GM12878 (cell line): Measurements from ENCODE around the gene FAR1. TPM values are rescaled to one million over a fixed set of nuclear protein-coding genes. Genes with fewer than 3 reads are reported as not detected.

Experiments
- ATAC-seq: fragments of 200-7000 bp; cut with Tn5 transposase; 3 replicates; pipeline ENCODE4 v1.9.1; 2020; ENCODE audit warnings: mild to moderate bottlenecking, moderate library complexity
- BruUV-seq: library from RNA; stranded (reverse); fragments of 400-500 nt; replicated peaks from 2 replicates; lab custom pipeline; 2021; lab: Mats Ljungman, UMichigan
- CTCF ChIA-PET: fragments of 300-600 bp; sonication (Branson Sonifier 250); formaldehyde crosslinking; extraction: SDS; loops from one replicate; lab custom pipeline; 2021; ENCODE audit warnings: inconsistent platforms; lab: Yijun Ruan, JAX
- POLR2A ChIA-PET: fragments of 350-600 bp; formaldehyde crosslinking; extraction: SDS; loops from one replicate; lab custom pipeline; 2021; ENCODE audit warnings: inconsistent platforms; lab: Charles Lee
- RAD21 ChIA-PET: fragments of 300-600 bp; sonication (Branson Sonifier 250); formaldehyde crosslinking; loops from one replicate; lab custom pipeline; 2023; ENCODE audit warnings: antibody characterized with exemption; ENCODE audit not compliant: unreplicated experiment; lab: Charles Lee
- SMC1A ChIA-PET: fragments of 300-600 bp; sonication (Branson Sonifier 250); formaldehyde crosslinking; loops from one replicate; lab custom pipeline; 2023; ENCODE audit not compliant: unreplicated experiment, uncharacterized antibody; lab: Charles Lee
- DNase-seq: peaks from one replicate; pipeline ENCODE4 v3.0.0-alpha.2; 2011; ENCODE audit warnings: low read depth, low spot score
- FAIRE-seq: peaks from 3 replicates; lab custom pipeline; 2011; peaks lifted over from hg19 to GRCh38; lab: Jason Lieb, UNC
- H2AFZ ChIP-seq: 2 replicates; pipeline ENCODE4 v1.6.0; 2011; ENCODE audit warnings: low read depth, low read length, control low read depth; ENCODE audit not compliant: control insufficient read depth
- H3K27ac ChIP-seq: 2 replicates; pipeline ENCODE4 v1.5.1; 2011; ENCODE audit warnings: control low read depth; ENCODE audit not compliant: control insufficient read depth, insufficient read depth
- H3K27me3 ChIP-seq, 2 experiments: replicated peaks in 1 of 2; 2 replicates each; pipeline versions ENCODE4 v1.6.0 to v1.6.1; 2011; ENCODE audit warnings: low read length in 1 of 2; ENCODE audit not compliant: control insufficient read depth in 2 of 2, insufficient read depth in 2 of 2
- H3K36me3 ChIP-seq, 2 experiments: 2 replicates each; pipeline ENCODE4 v1.5.1; 2011; ENCODE audit warnings: low read length in 1 of 2; ENCODE audit not compliant: control insufficient read depth in 2 of 2, insufficient read depth in 2 of 2
- H3K4me1 ChIP-seq: 2 replicates; pipeline ENCODE4 v1.6.1; 2011; ENCODE audit warnings: mild to moderate bottlenecking, low read length, moderate library complexity, mixed read lengths; ENCODE audit not compliant: control insufficient read depth, insufficient read depth
- H3K4me2 ChIP-seq: 2 replicates; pipeline ENCODE4 v1.6.0; 2011; ENCODE audit warnings: control low read depth; ENCODE audit not compliant: control insufficient read depth, insufficient read depth
- H3K4me3 ChIP-seq: fragments of 200-600 bp; sonication (generic); 2 replicates; pipeline ENCODE4 v1.5.1; 2016
- H3K79me2 ChIP-seq: 2 replicates; pipeline ENCODE4 v1.6.0; 2011; ENCODE audit warnings: low read length; ENCODE audit not compliant: control insufficient read depth, insufficient read depth
- H3K9ac ChIP-seq: 2 replicates; pipeline ENCODE4 v1.8.0; 2011; ENCODE audit warnings: low read length, control low read depth, mixed read lengths; ENCODE audit not compliant: control insufficient read depth, insufficient read depth
- H3K9me3 ChIP-seq: replicated peaks from 3 replicates; pipeline ENCODE4 v1.5.1; 2011; ENCODE audit warnings: mild to moderate bottlenecking, low read length; ENCODE audit not compliant: control insufficient read depth, insufficient read depth
- H4K20me1 ChIP-seq: 2 replicates; pipeline ENCODE4 v1.6.0; 2011; ENCODE audit not compliant: control insufficient read depth, insufficient read depth
- BMI1 ChIP-seq: fragments of 450-650 bp; IDR thresholded peaks from 2 replicates; pipeline ENCODE4 v1.6.1; 2016; ENCODE audit warnings: mild to moderate bottlenecking, moderate library complexity, borderline replicate concordance
- CBX3 ChIP-seq: fragments of 200-600 bp; sonication (generic); IDR thresholded peaks from 2 replicates; pipeline ENCODE4 v1.6.1; 2016; ENCODE audit warnings: low read depth, borderline replicate concordance
- FOXM1 ChIP-seq: IDR thresholded peaks from 2 replicates; pipeline ENCODE4 v1.6.1; 2012; ENCODE audit warnings: low read depth, mild to moderate bottlenecking, inconsistent platforms, low read length, moderate library complexity
- HCFC1 ChIP-seq: fragments of 150-350 bp; IDR thresholded peaks from 2 replicates; pipeline ENCODE4 v1.6.1; 2014; ENCODE audit warnings: low read length
- HDAC2 ChIP-seq: fragments of 200-600 bp; sonication (generic); IDR thresholded peaks from 2 replicates; pipeline ENCODE4 v1.6.1; 2017
- MEF2B ChIP-seq: fragments of 450-650 bp; IDR thresholded peaks from 2 replicates; pipeline ENCODE4 v1.6.1; 2018; ENCODE audit warnings: mild to moderate bottlenecking, moderate library complexity; ENCODE audit not compliant: partially characterized antibody, poor library complexity, severe bottlenecking
- NBN ChIP-seq: fragments of 450-650 bp; IDR thresholded peaks from 2 replicates; pipeline ENCODE4 v1.6.1; 2016
- NR2C2 ChIP-seq: IDR thresholded peaks from 2 replicates; pipeline ENCODE4 v1.6.1; 2011; ENCODE audit warnings: borderline replicate concordance, low read depth; ENCODE audit not compliant: control insufficient read depth, insufficient read length
- PBX3 ChIP-seq: IDR thresholded peaks from 2 replicates; pipeline ENCODE4 v1.6.1; 2011; ENCODE audit warnings: mild to moderate bottlenecking, low read depth, low read length, moderate library complexity; ENCODE audit not compliant: insufficient replicate concordance
- PRDM15 ChIP-seq: fragments of 450-650 bp; formaldehyde crosslinking; IDR thresholded peaks from 2 replicates; pipeline ENCODE4 v1.4.0; 2020; ENCODE audit warnings: mild to moderate bottlenecking, moderate library complexity
- WGBS: methylation state at CpG from one replicate; pipeline ENCODE4 v1.1.6; 2016; ENCODE audit warnings: low lambda C conversion rate; ENCODE audit not compliant: insufficient replicate concordance, insufficient coverage; ENCODE audit errors: missing lambda C conversion rate; 5-methylcytosine and 5-hydroxymethylcytosine counted together
- in situ Hi-C: fragments of 300-500 bp; cut with MboI; formaldehyde crosslinking; loops from 9 replicates; pipeline ENCODE4 v1.14.3; 2018; ENCODE audit warnings: mixed read lengths
- intact Hi-C: fragments of 100-400 bp; cut with micrococcal nuclease; formaldehyde crosslinking; loops from one replicate; pipeline ENCODE4 v1.14.2; 2022; ENCODE audit not compliant: unreplicated experiment
- polyA plus RNA-seq, 11 experiments: library from polyadenylated mRNA; depleted of rRNA in 4 of 11; unstranded in 6 of 11; stranded (reverse) in 5 of 11; fragments of >200 nt; fragmentation: Nextera tagmentation in 4 of 11; fragmentation: Illumina TruSeq in 1 of 11; extraction: Ambion mirVana in 4 of 11; extraction: Trizol in 1 of 11; gene quantifications; 1 replicate in 1 of 11; 2 replicates in 10 of 11; pipeline versions ENCODE4 v1.2.1 to v1.2.3, GENCODE V29; 2011 to 2016; ENCODE audit warnings: inconsistent platforms in 2 of 11, missing spikeins in 2 of 11, low read depth in 1 of 11
- total RNA-seq, 4 experiments: library from RNA; depleted of rRNA in 3 of 4; stranded (reverse); fragments of >200 nt in 3 of 4; fragmentation: Illumina TruSeq in 1 of 4; extraction: Trizol in 1 of 4; gene quantifications; 2 replicates each; pipeline versions ENCODE4 v1.2.1 to v1.2.3, GENCODE V29; 2013 to 2021
- TF ChIP-seq, protein P1 (sequence below): fragments of 450-650 bp; IDR thresholded peaks from 2 replicates; pipeline ENCODE4 v1.6.1; 2017; ENCODE audit warnings: mild to moderate bottlenecking

Gene FAR1
- total and polyA plus RNA-seq, 10 of the 15 experiments (the other 5 are each of a cell fraction or from before 2014, with no cell fraction given) = 10.1 to 73.9 (median 30.8) TPM

DNA sequence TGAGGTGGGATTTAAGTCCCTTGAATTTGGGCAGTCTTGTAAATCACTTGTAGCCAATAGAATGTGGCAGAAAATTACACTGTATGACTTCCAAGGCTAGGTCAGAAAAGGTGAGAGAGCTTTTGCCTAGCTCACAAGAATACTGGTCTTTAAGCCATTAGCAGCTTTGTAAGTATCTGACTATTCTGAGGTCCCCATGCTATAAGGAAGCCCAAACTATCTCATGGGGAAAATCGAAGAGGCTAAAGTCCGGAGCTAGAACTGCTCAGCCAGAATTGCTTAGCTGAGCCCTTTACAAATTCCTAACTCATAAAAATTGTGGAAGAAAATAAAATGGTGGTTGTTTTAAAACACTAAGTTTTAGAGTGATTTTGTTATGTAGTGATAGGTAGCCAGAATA lies 13.0 kb downstream of the FAR1 start:
- ATAC-seq = no peak

More for the DNA sequence above, 13.0 kb downstream of the FAR1 start:
- no peak overlapping the region for H3K27ac ChIP-seq
- no peak overlapping the region for H3K4me2 ChIP-seq
- BruUV-seq = no TSS peak
- intact Hi-C loops = no loop called here
- peaks cover 79% of the 10 kb centered on the region for H3K79me2 ChIP-seq
- no peak overlapping the region for H3K9ac ChIP-seq
- no peak for DNase-seq
- H3K27me3 ChIP-seq = no peaks in the 10 kb centered on the region
- RAD21 ChIA-PET = interaction anchor here (0.9 to 1.4 kb wide), 2 partner anchors 9 to 14 kb away, joined by 3 read pairs; no protein-coding TSS in a partner anchor
- H3K36me3 ChIP-seq = no peaks in the 10 kb centered on the region
- H3K4me3 ChIP-seq = no peak overlapping the region
- SMC1A ChIA-PET = interaction anchor here (0.7 to 2.2 kb wide), 3 partner anchors 11 to 14 kb away, joined by 3 to 9 read pairs (median 3); partner anchors contain the start of gene FAR1
- no peak overlapping the region for H2AFZ ChIP-seq
- CTCF ChIA-PET = interaction anchor here (0.5 to 1.6 kb wide), 3 partner anchors 12 to 667 kb away, joined by 3 read pairs; no protein-coding TSS in a partner anchor
- no peaks in the 10 kb centered on the region for H4K20me1 ChIP-seq
- no peak for TF ChIP-seq FOXM1
- TF ChIP-seq BMI1 = no peak
- no peak for TF ChIP-seq MEF2B
- no peak for TF ChIP-seq NBN
- no peak for TF ChIP-seq HCFC1
- TF ChIP-seq NR2C2 = no peak
- TF ChIP-seq CBX3 = no peak
- TF ChIP-seq, protein P1, sequence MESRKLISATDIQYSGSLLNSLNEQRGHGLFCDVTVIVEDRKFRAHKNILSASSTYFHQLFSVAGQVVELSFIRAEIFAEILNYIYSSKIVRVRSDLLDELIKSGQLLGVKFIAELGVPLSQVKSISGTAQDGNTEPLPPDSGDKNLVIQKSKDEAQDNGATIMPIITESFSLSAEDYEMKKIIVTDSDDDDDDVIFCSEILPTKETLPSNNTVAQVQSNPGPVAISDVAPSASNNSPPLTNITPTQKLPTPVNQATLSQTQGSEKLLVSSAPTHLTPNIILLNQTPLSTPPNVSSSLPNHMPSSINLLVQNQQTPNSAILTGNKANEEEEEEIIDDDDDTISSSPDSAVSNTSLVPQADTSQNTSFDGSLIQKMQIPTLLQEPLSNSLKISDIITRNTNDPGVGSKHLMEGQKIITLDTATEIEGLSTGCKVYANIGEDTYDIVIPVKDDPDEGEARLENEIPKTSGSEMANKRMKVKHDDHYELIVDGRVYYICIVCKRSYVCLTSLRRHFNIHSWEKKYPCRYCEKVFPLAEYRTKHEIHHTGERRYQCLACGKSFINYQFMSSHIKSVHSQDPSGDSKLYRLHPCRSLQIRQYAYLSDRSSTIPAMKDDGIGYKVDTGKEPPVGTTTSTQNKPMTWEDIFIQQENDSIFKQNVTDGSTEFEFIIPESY = no peak
- no peak for TF ChIP-seq PBX3
- no peak for TF ChIP-seq HDAC2
- TF ChIP-seq PRDM15 (CRISPR knock-in tag) = no peak
- POLR2A ChIA-PET = interaction anchor here (0.9 to 2.0 kb wide), 3 partner anchors 9 to 13 kb away, joined by 4 to 8 read pairs (median 7); no protein-coding TSS in a partner anchor
- in situ Hi-C loops = no loop called here
- WGBS = 100% methylated on average over 2 of the region's 2 CpGs
- H3K9me3 ChIP-seq = peaks cover 4% of the 10 kb centered on the region
- FAIRE-seq = no peak
- H3K4me1 ChIP-seq = peaks cover 9% of the 10 kb centered on the region
